Stimulated activated CD4-positive, alpha-beta T cell treated with anti-CD3 and anti-CD28 coated beads, Interleukin-4, amount 100 ng/mL, for 48 hours (primary cell): ENCODE measurements around the gene KRTAP10-3.

Source experiments
- DNase-seq, 2 donors: peaks; one replicate each; pipeline ENCODE4 v3.0.0-alpha.2; 2020; ENCODE audit warnings: low read depth in 2 of 2

KRTAP10-3 gene

DNA sequence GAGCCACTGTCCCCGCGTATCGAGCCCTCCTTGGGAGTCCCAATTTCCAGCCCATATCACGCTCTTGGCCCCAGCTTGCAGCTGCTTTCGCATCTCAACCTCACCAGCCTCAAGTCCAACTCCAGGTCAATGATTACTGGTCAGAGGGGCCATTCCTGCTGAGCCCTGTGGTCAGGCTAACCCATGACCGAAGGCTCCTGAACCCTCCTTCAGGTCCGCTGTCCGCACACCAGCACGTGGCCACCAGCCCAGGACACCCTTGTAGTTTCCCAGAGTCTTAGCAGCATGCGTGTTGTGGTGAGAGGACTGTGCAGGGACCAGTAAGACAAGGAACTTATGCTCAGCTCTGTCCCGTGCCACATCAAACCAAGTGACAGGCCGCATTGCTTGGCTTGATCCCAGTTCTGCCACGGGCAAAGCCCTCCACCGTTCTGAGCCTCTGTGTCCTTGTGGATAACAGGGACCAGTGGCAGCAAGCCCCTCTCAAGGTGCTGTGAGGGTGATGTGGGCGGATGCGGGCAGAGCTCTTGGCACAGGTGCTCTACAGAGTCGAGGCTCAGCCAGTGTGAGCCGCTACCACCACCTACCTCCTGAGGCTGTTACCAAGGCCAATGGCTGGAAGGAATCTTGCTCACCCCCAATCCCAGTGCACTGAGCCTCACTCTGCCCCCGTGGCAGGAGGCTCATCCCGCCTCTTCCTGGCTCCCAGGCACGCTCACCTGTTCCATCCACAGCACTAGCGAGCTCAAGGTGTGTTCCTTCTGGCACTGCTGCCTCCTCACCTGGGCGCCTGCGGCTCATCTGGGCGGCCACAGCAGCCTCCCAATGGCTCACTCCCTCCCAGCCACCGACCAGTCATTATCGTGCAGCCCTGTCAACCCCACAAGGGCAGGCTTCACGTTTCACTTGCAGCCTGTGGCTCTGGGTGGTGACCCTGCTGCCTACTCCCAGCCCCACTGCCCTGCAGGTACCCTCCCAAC, 39.0 kb downstream of the KRTAP10-3 start:
- DNase-seq, result no peak

GRCh38 chr21:44518686-44519085, 39.9 kb downstream of the KRTAP10-3 start:
- DNase-seq, result no peak

DNA sequence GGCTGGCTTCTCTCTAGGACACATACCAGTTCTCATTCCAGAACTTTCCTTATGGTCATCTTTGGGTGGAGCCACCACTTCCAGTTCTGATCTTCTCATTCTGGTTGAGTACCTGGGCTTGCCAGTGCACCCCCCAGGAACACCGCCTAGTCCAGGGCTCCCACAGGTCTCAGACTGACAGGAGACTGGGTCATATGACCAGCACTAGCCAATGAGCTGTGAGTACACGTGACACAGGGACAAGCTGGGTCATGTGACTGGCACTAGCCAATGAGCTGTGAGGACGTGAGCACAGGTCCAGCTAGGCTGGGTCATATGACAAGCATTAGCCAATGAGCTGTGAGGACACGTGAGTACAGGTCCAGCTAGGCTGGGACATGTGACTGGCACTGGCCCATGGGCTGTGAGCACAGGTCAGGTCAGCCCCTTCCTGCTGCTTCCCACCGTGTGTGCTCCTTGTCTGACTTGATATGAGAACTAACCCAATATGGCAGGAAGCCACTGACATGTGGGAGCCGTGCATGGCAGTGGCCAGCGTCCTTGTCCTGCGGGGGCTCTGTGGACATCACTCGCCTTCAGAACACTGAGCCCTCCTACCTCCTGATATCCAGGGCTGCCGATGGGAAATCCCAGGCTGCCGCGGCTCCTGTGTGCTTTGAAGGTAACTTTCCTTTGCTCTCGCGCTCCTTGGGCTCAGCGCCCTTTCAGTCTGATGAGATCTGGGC, 41.3 kb downstream of the KRTAP10-3 start:
- peak; percentile 20 to 41 for DNase-seq

GRCh38 chr21:44516828-44517174, 41.8 kb downstream of the KRTAP10-3 start:
- no peak for DNase-seq

DNA sequence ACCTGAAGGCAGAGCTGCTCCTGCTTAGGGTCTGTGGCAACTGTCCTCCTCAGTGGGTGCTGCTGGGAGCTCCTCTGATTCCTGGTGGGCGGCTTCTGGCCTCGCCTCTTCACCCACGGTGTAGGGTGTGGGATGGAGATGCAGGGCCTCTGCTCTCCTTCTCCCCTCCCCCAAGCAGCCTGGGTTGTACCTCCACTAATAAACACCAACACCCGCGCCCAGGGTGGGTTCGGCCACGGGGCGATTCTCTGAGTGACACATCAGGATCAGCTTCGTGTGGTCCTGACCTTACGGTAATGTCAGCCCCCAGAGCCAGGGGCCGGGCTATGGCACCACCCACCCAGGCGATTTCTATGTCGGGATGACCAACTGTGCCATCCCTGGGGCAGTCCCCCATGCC, 42.3 kb downstream of the KRTAP10-3 start:
- DNase-seq, result no peak

GRCh38 chr21:44515359-44516165, 43.0 kb downstream of the KRTAP10-3 start:
- DNase-seq, result no peak

DNA sequence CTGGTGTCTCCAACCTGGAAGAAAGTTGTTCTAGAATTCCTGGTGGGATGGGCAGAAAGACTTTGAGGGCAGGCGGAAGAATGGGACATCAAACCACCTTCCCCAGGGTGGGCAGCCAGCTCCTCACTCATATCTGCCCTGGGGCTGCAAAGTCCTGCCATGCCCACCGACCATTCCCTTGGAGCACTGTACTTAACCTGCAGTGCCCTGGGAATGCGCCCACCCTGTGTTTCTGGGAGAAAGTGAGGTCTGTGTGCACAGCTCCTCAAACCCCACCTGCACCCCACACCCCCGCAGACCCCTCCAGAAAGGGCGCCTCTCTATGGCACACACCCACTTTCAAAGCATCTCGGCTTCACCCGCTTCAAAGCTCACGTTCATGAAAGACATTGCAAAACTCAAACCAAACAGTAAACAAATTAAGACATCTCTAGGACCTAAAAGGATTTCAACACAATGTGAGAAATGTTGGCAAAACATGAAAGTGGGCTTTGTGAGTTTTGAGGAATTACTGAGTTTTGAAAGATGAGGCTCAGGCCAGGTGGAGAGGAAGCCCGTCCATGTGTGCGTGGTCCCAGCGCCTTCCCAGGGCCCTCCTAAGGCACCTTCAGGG, 43.7 kb downstream of the KRTAP10-3 start:
- no peak for DNase-seq

GRCh38 chr21:44514218-44514520, 44.4 kb downstream of the KRTAP10-3 start:
- DNase-seq, result no peak

DNA sequence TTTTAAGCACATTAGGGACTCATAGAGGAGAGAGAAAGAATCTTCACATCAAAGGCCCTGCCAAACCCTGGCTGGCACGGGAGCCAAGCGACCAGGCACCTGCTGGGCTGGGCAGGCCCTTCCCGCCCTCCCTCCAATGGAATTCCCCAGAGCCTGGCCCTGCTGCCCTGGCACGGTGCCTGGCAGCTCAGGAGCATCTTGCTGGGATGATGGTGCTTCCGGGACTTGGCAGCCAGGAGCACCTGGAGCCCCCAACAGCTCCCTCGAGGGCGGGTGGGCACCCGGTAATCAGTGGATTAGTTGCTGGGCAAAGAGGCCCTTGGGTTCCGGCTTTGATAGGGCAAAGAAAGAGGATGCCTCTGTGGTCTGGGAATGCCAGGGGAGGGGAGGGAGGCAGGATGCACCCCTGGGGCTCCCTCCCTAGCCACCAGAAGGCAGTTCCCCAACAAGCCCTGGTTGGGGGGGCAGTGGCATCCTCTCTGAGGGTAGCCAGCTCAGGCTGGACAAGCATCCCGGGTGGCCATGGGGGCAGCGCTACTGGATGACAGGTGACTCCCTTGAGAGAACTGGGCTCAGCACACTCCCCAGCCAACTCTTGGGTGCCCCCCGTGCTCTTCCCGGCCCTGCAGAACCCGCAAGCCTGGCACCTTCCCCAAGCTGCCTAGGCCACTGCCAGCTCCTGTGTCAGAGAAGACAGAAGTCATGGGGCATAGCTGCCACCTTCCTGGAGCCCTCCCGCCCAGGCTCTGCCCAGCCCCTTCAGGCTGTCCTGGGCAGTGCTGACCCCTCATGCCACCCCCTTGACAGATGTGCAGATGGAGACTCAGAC, 45.0 kb downstream of the KRTAP10-3 start:
- DNase-seq, result no peak

- no peak for DNase-seq
These were observed 45.9 kb downstream of the KRTAP10-3 start for GRCh38 chr21:44512496-44513388.

DNA sequence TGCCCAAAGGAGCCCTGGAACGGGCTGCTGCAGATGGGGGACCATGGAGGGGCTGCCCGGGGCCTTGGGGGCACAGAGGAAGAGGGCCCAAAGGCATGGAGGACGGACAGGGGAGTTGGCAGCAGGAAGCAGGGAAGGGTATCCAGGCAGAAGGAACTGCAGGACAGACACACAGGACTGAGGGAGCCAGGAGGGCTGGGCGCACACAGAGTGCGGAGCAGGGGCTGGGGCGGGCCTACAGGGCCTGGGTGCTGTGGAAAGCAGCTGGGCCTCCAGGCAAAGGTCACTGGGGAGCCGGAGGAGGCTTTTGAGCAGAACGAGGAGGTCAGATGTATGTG, 46.7 kb downstream of the KRTAP10-3 start:
- DNase-seq, result no peak

DNA sequence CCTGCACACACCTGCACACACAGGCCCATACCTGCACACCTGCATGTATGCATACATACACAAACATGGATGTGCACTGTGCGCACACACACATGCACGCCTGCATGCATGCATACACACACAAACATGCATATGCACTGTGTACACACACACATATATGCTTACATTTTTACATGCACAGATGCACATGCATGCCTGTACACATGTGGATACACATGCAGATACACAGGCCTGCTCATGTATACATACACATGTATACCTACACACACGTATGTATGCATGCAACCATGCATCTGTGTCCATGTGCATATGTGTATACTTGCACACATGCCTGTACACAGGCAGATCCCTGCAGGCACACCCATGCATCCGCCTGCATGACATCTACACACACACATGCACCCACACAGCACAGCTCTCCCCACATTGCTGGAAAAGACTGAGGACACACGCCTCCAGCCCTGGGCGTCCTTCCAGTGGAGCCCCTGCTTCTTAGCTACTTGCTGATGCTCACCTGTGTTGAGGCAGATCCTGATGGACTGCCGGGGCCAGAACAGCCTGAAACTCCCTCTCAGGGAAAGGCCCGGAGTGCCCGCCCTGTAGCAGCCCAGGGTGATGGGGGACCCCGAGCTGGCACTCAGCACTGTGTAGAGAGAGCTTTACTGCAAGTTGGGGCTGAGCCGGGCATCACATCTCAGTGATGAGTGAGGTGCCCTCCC, 47.2 kb downstream of the KRTAP10-3 start:
- no peak for DNase-seq

DNA sequence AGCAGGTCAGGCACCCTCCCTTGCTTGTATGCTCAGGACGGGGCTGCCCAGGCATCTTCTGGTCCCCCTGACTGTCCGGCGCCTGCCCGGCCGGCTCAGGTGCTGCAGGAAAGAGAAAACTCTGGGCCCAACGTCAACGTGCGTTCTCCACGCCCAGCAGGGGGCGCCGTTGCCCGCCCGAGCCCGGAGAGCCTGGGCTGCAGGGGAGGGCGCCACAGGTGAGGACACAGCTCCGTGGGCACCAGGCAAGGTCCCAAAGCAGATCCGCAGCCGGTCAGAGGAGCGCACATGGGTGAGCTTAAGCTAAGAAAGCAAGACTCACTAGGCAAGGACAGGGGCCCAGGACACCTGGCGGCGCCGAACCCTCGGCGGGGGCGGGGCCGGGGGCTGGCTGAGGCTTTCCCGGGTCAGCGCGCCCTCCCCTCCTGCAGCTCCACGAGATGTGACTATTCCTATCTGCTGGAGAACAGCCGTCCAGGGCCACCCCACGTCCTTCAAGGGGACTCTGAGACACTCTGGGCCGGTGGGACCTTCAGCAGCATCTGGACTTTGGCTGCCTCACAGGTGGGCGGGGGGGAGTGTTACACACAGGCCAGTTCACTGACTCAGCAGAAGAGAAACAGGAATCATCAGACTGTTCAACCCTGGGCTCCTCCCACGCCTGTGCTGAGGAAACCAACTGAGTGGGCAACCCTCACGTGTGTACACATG, 47.9 kb downstream of the KRTAP10-3 start:
- peak; percentile 68 to 79 for DNase-seq

DNA sequence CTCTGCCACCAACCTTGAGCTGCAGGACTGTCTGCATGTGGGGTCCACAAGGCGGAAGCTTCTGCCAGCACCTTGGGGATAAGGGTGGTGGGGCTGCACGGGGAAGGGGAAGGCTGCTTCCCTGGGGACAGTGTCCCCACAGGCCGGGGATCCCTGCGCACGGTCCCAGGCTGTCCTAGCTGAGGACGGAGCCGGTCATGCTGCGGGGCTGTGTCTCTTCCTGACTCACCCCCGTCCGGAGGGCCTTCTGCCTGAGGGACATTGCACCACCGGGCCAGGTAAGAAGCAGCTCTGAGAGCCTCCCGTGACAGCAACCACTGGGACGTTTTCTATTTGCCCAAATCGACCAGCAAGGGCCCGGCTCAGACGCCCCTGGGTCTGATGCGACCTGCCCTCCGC, 48.5 kb downstream of the KRTAP10-3 start:
- DNase-seq, result no peak

GRCh38 chr21:44509539-44509938, 49.1 kb downstream of the KRTAP10-3 start:
- no peak for DNase-seq

DNA sequence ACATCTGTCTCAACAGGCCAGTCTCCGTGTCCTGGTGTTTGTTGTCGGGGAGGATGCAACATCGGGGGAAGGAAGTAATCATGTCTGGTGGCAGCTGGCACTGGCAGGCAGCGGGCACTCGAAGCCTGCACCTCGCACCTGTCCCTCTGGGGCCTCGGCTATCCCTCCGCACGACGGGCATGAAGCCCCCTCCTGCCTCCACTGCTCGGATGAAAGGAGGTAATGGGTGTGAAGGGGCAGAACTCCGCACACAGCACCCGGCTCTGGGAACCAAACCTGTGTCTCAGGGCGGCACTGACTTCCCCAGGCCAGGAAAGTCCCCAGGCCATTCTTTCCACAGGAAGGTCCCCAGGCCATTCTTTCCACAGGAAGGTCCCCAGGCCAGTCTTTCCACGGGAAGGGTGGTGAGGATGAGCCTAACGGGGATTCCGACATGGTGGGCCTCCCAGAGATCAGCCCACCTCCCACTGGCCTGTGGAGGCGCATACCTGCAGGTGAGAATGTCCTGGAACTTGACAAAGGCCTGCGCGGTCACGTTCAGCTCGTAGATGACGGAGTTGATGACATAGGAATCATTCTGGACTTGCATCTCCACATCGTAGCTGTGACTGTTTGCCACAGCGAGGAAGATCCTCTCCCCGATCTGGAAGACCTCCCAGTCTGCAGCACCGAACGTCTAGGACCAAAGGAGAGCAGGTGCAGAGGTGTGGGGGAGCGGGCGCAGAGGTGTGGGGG, 49.7 kb downstream of the KRTAP10-3 start:
- no peak for DNase-seq

GRCh38 chr21:44508426-44508710, 50.2 kb downstream of the KRTAP10-3 start:
- no peak for DNase-seq
